ENCODE data around the gene SBF2. TPM values are rescaled to one million over a fixed set of nuclear protein-coding genes. Genes with fewer than 3 reads are reported as not detected.

SBF2 gene
- total and polyA plus RNA-seq, 2 of the 13 experiments (the other 11 are each of a cell fraction or from before 2014, with no cell fraction given) = 24.0 to 45.8 TPM

GRCh38 chr11:9927670-9928069 is 366.3 kb downstream of the SBF2 start (continued):
- TF ChIP-seq HNF1B (CRISPR knock-in tag; IDR thresholded peaks at IDR 0.05) = no peak

GRCh38 chr11:9923280-9923679 is 370.7 kb downstream of the SBF2 start:
- POLR2A ChIA-PET = no interaction called here
- intact Hi-C loops (cut with micrococcal nuclease; ENCODE audit: unreplicated experiment) (no loop called here), in situ Hi-C loops (cut with HindIII; ENCODE audit: extremely low pct_ligation_motif_present, low pct_unique_long_range_greater_than_20kb) (no loop called here)
- no peak for FAIRE-seq
- Histone ChIP-seq H3K4me3 (replicated peaks in 1 of 3; ENCODE audit: insufficient read depth in 1 of 3, low read depth in 2 of 3, low read length in 3 of 3) (no peak overlapping the region), H3K36me3 (replicated peaks in 1 of 2; ENCODE audit: control insufficient read depth in 1 of 2, insufficient read depth in 2 of 2, low read length in 2 of 2) (no peaks in the 10 kb centered on the region), H3K79me2 (ENCODE audit: insufficient read depth, low read length) (no peaks in the 10 kb centered on the region), H3K9ac (ENCODE audit: insufficient read depth, low read depth, low read length) (no peak overlapping the region), H3K9me3 (ENCODE audit: low read length) (no peaks in the 10 kb centered on the region), H3K4me1 (ENCODE audit: insufficient read depth, low read length) (peaks cover 27% of the 10 kb centered on the region), H3K27ac (ENCODE audit: extremely low read length, insufficient read depth, low read length) (no peak overlapping the region), H3K27me3 (ENCODE audit: control insufficient read depth in 1 of 2, insufficient read depth in 2 of 2, low read length in 2 of 2) (no peaks in the 10 kb centered on the region), H4K20me1 (ENCODE audit: insufficient read depth, low read length) (no peaks in the 10 kb centered on the region), H2AFZ (ENCODE audit: low read length) (no peak overlapping the region), H3K4me2 (ENCODE audit: low read depth, low read length) (no peak overlapping the region)
- CTCF ChIA-PET (ENCODE audit: low intra/inter-chr PET ratio, low total read pairs) = no interaction called here
- ATAC-seq = no peak
- TF ChIP-seq ZNF577 (CRISPR knock-in tag; IDR thresholded peaks at IDR 0.05; ENCODE audit: borderline replicate concordance, low read depth) (no peak), TSC22D2 (CRISPR knock-in tag; IDR thresholded peaks at IDR 0.05; ENCODE audit: borderline replicate concordance) (no peak), CHD2 (IDR thresholded peaks at IDR 0.05; ENCODE audit: low read depth, low read length) (no peak), MTA1 (CRISPR knock-in tag; IDR thresholded peaks at IDR 0.05; ENCODE audit: borderline replicate concordance) (no peak), POGK (CRISPR knock-in tag; conservative IDR thresholded peaks at IDR 0.05) (no peak), PTBP1 (IDR thresholded peaks at IDR 0.05; ENCODE audit: low read depth, low read length, poor library complexity, severe bottlenecking) (no peak), ZNF788 (CRISPR knock-in tag; IDR thresholded peaks at IDR 0.05; ENCODE audit: borderline replicate concordance) (no peak), ZBTB26 (CRISPR knock-in tag; IDR thresholded peaks at IDR 0.05; ENCODE audit: borderline replicate concordance) (no peak), FOXM1 (CRISPR knock-in tag; IDR thresholded peaks at IDR 0.05) (no peak), ZNF276 (CRISPR knock-in tag; IDR thresholded peaks at IDR 0.05; ENCODE audit: low read depth) (no peak), BATF2 (CRISPR knock-in tag; IDR thresholded peaks at IDR 0.05) (no peak), HOXA5 (CRISPR knock-in tag; IDR thresholded peaks at IDR 0.05) (no peak), SNAPC5 (CRISPR knock-in tag; IDR thresholded peaks at IDR 0.05; ENCODE audit: borderline replicate concordance) (no peak), RARG (CRISPR knock-in tag; IDR thresholded peaks at IDR 0.05; ENCODE audit: low read depth) (no peak)
- no TSS peak for BruUV-seq (replicated peaks)
- WGBS (ENCODE audit: low lambda C conversion rate) = 97% methylated on average over 2 of the region's 2 CpGs
- no peak for DNase-seq (ENCODE audit: low spot score)
